Measurements from ENCODE around the gene ALDH3A2.
"Not testable (repeated sequence)": the region's sequence is repeated elsewhere in the genome, so short reads cannot be mapped to it uniquely, and the experiment has no call there.

ALDH3A2 gene

GRCh38 chr17:19663097-19663496, 14.5 kb downstream of the ALDH3A2 start:
- ATAC-seq: no peak
- TF ChIP-seq ZNF70 (CRISPR knock-in tag; IDR thresholded peaks at IDR 0.05) (no peak), OSR1 (CRISPR knock-in tag; IDR thresholded peaks at IDR 0.05) (no peak), BACH2 (CRISPR knock-in tag; IDR thresholded peaks at IDR 0.05; ENCODE audit: borderline replicate concordance) (no peak), ESRRG (CRISPR knock-in tag; IDR thresholded peaks at IDR 0.05) (no peak), SNAI2 (CRISPR knock-in tag; IDR thresholded peaks at IDR 0.05) (no peak), RARB (CRISPR knock-in tag; IDR thresholded peaks at IDR 0.05) (no peak)
- TF ChIP-seq, protein P1, sequence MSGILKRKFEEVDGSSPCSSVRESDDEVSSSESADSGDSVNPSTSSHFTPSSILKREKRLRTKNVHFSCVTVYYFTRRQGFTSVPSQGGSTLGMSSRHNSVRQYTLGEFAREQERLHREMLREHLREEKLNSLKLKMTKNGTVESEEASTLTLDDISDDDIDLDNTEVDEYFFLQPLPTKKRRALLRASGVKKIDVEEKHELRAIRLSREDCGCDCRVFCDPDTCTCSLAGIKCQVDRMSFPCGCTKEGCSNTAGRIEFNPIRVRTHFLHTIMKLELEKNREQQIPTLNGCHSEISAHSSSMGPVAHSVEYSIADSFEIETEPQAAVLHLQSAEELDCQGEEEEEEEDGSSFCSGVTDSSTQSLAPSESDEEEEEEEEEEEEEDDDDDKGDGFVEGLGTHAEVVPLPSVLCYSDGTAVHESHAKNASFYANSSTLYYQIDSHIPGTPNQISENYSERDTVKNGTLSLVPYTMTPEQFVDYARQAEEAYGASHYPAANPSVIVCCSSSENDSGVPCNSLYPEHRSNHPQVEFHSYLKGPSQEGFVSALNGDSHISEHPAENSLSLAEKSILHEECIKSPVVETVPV (CRISPR knock-in tag; IDR thresholded peaks at IDR 0.05): no peak
- TF ChIP-seq, protein P2, sequence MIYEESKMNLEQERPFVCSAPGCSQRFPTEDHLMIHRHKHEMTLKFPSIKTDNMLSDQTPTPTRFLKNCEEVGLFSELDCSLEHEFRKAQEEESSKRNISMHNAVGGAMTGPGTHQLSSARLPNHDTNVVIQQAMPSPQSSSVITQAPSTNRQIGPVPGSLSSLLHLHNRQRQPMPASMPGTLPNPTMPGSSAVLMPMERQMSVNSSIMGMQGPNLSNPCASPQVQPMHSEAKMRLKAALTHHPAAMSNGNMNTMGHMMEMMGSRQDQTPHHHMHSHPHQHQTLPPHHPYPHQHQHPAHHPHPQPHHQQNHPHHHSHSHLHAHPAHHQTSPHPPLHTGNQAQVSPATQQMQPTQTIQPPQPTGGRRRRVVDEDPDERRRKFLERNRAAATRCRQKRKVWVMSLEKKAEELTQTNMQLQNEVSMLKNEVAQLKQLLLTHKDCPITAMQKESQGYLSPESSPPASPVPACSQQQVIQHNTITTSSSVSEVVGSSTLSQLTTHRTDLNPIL (CRISPR knock-in tag; IDR thresholded peaks at IDR 0.05; ENCODE audit: low read depth): no peak

GRCh38 chr17:19664136-19664820, 15.7 kb downstream of the ALDH3A2 start:
- TF ChIP-seq PPARA (CRISPR knock-in tag; IDR thresholded peaks at IDR 0.05; ENCODE audit: borderline replicate concordance) (no peak), ZNF70 (CRISPR knock-in tag; IDR thresholded peaks at IDR 0.05) (no peak), ZFP3 (CRISPR knock-in tag; IDR thresholded peaks at IDR 0.05) (no peak)
- no peak for ATAC-seq

DNA sequence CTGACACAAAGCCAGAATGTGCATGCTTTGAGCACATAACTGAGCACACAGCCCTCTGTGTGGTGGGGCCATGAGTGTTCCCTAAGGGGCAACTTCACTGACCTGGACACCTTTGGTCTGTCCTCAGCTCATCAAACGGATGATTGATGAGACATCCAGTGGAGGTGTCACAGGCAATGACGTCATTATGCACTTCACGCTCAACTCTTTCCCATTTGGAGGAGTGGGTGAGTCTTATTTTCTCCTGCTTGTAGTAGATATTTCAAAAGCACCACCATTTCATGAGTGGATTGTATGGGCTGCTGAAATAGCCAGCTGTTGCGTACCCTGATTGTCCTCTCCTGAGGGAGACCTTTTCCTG, 16.2 kb downstream of the ALDH3A2 start:
- TF ChIP-seq CSDC2 (CRISPR knock-in tag; IDR thresholded peaks at IDR 0.05): no peak
- ATAC-seq: no peak

DNA sequence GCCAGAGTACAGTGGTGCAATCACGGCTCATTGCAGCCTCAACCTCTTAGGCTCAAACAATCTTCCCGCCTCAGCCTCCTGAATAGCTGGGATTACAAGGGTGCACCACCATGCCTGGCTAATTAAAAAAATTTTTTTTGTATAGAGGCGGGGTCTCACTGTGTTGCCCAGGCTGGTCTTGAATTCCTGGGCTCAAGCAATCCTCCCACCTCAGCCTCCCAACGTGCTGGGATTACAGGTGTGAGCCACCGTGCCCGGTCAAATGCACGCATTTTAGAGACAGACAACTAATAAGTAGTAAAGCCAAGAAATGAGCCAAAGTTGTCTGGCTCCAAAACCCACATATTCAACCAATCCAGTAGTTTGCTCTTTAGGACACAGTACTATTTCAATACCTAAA, 21.1 kb downstream of the ALDH3A2 start:
- ATAC-seq: not testable (repeated sequence)

DNA sequence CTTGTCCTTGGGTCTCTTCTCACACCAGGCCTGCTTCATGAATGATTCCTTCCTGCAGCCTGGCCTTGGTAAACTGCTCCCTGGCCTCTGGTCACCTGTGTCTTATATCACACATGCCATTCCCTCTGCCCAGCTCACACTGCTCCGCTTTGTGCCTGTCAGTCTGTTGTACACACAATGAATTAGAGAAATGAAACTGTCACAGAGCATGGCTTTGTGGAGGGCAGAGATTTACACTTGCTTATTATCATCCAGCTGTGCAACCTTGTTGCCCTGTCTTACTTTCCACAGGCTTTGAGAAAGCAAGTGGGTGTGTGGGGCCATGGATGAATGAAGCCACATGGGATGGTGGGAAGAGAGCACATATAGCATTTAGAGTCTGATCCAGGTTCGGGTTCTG, 22.4 kb downstream of the ALDH3A2 start:
- TF ChIP-seq ESRRG (CRISPR knock-in tag; IDR thresholded peaks at IDR 0.05) (no peak), ZC3H10 (CRISPR knock-in tag; IDR thresholded peaks at IDR 0.05) (no peak), GLIS3 (CRISPR knock-in tag; IDR thresholded peaks at IDR 0.05) (no peak), OSR1 (CRISPR knock-in tag; IDR thresholded peaks at IDR 0.05) (no peak), TSHZ2 (CRISPR knock-in tag; IDR thresholded peaks at IDR 0.05) (no peak), ZNF8 (CRISPR knock-in tag; IDR thresholded peaks at IDR 0.05) (no peak), TCF4 (CRISPR knock-in tag; IDR thresholded peaks at IDR 0.05; ENCODE audit: borderline replicate concordance) (no peak), ZFP3 (CRISPR knock-in tag; IDR thresholded peaks at IDR 0.05) (no peak), RARB (CRISPR knock-in tag; IDR thresholded peaks at IDR 0.05) (no peak)
- TF ChIP-seq, protein P3, sequence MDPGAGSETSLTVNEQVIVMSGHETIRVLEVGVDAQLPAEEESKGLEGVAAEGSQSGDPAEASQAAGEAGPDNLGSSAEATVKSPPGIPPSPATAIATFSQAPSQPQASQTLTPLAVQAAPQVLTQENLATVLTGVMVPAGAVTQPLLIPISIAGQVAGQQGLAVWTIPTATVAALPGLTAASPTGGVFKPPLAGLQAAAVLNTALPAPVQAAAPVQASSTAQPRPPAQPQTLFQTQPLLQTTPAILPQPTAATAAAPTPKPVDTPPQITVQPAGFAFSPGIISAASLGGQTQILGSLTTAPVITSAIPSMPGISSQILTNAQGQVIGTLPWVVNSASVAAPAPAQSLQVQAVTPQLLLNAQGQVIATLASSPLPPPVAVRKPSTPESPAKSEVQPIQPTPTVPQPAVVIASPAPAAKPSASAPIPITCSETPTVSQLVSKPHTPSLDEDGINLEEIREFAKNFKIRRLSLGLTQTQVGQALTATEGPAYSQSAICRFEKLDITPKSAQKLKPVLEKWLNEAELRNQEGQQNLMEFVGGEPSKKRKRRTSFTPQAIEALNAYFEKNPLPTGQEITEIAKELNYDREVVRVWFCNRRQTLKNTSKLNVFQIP (CRISPR knock-in tag; IDR thresholded peaks at IDR 0.05; ENCODE audit: borderline replicate concordance, low read depth): no peak
- no peak for ATAC-seq

- no peak for ATAC-seq
- TF ChIP-seq GLIS3 (CRISPR knock-in tag; IDR thresholded peaks at IDR 0.05) (no peak), ISL1 (CRISPR knock-in tag; IDR thresholded peaks at IDR 0.05) (no peak), ZC3H10 (CRISPR knock-in tag; IDR thresholded peaks at IDR 0.05) (no peak), RARB (CRISPR knock-in tag; IDR thresholded peaks at IDR 0.05) (no peak), ESRRG (CRISPR knock-in tag; IDR thresholded peaks at IDR 0.05) (no peak), OSR1 (CRISPR knock-in tag; IDR thresholded peaks at IDR 0.05) (no peak), TOX (CRISPR knock-in tag; IDR thresholded peaks at IDR 0.05; ENCODE audit: borderline replicate concordance) (no peak)
- TF ChIP-seq, protein P1 (CRISPR knock-in tag; IDR thresholded peaks at IDR 0.05): no peak
- TF ChIP-seq, protein P3 (CRISPR knock-in tag; IDR thresholded peaks at IDR 0.05; ENCODE audit: borderline replicate concordance, low read depth): no peak
Observed at GRCh38 chr17:19671433-19671832, 22.9 kb downstream of the ALDH3A2 start.

Data from SK-N-SH treated with all-trans-retinoic acid at 6 μM for 48 hours (cell line).